Measurements from ENCODE around the gene DCLK2. TPM values are rescaled to one million over a fixed set of nuclear protein-coding genes. Genes with fewer than 3 reads are reported as not detected.

The DCLK2 gene
- polyA plus RNA-seq, 1 of the 3 experiments (the other 2 are of a cell fraction) = 10.1 TPM

DNA sequence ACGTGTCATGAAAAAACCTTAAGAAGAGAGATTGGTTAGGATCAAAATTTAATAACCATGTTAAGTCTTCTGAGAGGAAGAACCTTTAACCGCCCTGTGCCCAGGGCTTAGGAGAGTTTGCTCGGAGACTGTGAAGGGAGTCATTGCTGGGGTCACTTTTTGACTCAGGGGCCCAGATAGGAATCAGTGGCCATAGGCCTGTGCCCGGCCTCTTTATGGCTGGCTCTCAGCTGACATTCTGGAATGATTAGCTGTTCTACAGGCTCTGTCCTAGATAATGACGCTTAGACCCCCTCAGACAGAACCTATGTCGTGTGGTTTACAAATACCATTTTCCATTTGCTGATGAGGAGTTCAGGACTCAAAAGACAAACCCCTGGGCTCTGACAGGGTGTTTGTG, 174.1 kb downstream of the DCLK2 start:
- TF ChIP-seq NRF1 (IDR thresholded peaks at IDR 0.05; ENCODE audit: low read depth, low read length) (no peak), JUND (IDR thresholded peaks at IDR 0.05) (no peak), PBX3 (IDR thresholded peaks at IDR 0.05) (no peak), REST (IDR thresholded peaks at IDR 0.05; ENCODE audit: low read depth, low read length) (no peak), SMC3 (IDR thresholded peaks at IDR 0.05; ENCODE audit: low read depth, low read length) (no peak), FOXJ3 (CRISPR knock-in tag; IDR thresholded peaks at IDR 0.05) (no peak), YY1 (IDR thresholded peaks at IDR 0.05; ENCODE audit: low read depth) (no peak), RFX5 (IDR thresholded peaks at IDR 0.05; ENCODE audit: low read length) (no peak), GABPA (IDR thresholded peaks at IDR 0.05; ENCODE audit: low read depth) (no peak), EP300 (IDR thresholded peaks at IDR 0.05; ENCODE audit: borderline replicate concordance in 1 of 2, low read depth in 1 of 2, low read length in 1 of 2) (no peak), TCF12 (IDR thresholded peaks at IDR 0.05) (no peak), FOSL2 (IDR thresholded peaks at IDR 0.05; ENCODE audit: borderline replicate concordance, low read depth) (no peak), FOXM1 (IDR thresholded peaks at IDR 0.05; ENCODE audit: low read depth) (no peak)
- TF ChIP-seq, protein P1, sequence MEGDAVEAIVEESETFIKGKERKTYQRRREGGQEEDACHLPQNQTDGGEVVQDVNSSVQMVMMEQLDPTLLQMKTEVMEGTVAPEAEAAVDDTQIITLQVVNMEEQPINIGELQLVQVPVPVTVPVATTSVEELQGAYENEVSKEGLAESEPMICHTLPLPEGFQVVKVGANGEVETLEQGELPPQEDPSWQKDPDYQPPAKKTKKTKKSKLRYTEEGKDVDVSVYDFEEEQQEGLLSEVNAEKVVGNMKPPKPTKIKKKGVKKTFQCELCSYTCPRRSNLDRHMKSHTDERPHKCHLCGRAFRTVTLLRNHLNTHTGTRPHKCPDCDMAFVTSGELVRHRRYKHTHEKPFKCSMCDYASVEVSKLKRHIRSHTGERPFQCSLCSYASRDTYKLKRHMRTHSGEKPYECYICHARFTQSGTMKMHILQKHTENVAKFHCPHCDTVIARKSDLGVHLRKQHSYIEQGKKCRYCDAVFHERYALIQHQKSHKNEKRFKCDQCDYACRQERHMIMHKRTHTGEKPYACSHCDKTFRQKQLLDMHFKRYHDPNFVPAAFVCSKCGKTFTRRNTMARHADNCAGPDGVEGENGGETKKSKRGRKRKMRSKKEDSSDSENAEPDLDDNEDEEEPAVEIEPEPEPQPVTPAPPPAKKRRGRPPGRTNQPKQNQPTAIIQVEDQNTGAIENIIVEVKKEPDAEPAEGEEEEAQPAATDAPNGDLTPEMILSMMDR (IDR thresholded peaks at IDR 0.05) = no peak
- Histone ChIP-seq H3K79me2 (ENCODE audit: insufficient read depth) (no peaks in the 10 kb centered on the region), H3K4me2 (no peak overlapping the region), H2AFZ (ENCODE audit: low read depth) (no peak overlapping the region), H4K20me1 (ENCODE audit: insufficient read depth) (no peaks in the 10 kb centered on the region), H3K27ac (ENCODE audit: low read depth in 2 of 2, low read length in 1 of 2) (no peak overlapping the region; a peak in 1 of 4 replicates), H3K36me3 (replicated peaks in 1 of 2; ENCODE audit: control insufficient read depth in 1 of 2, insufficient read depth in 2 of 2, low read length in 1 of 2) (peaks cover 48 to 68% of the 10 kb centered on the region in 2 experiments), H3K9me3 (no peaks in the 10 kb centered on the region), H3K4me1 (ENCODE audit: control insufficient read depth in 1 of 2, insufficient read depth in 2 of 2, low read depth in 1 of 2, low read length in 1 of 2) (no peaks in the 10 kb centered on the region; a peak in 1 of 4 replicates), H3K9me2 (no peaks in the 10 kb centered on the region), H3F3A (replicated peaks; ENCODE audit: insufficient read depth) (peaks cover 29% of the 10 kb centered on the region), H3K27me3 (ENCODE audit: insufficient read depth) (no peaks in the 10 kb centered on the region), H3K9ac (no peak overlapping the region), H3K4me3 (ENCODE audit: low read depth in 2 of 2, low read length in 1 of 2) (no peak overlapping the region)
- no peak for DNase-seq
- ChIA-PET POLR2A (no interaction called here), CTCF (interaction anchor here (0.9 to 6.2 kb wide), 3 partner anchors 10 to 271 kb away, joined by 3 to 31 read pairs (median 3); no protein-coding TSS in a partner anchor)
- 85% methylated on average over 4 of the region's 6 CpGs for WGBS (ENCODE audit: low lambda C conversion rate)

Measured in SK-N-SH (cell line).